HG03095 (cell line): ENCODE measurements around the gene PDCD2L.
"Not testable (repeated sequence)": the region's sequence is repeated elsewhere in the genome, so short reads cannot be mapped to it uniquely, and the experiment has no call there.

Experiments used
- ATAC-seq: cut with Tn5 transposase; IDR thresholded peaks from one replicate; pipeline ENCODE4 v1.9.1; 2021; ENCODE audit warnings: moderate library complexity; ENCODE audit not compliant: unreplicated experiment

Gene PDCD2L

GRCh38 chr19:34461375-34462100 lies 57.3 kb downstream of the PDCD2L start:
- ATAC-seq, result no peak

- ATAC-seq, result not testable (repeated sequence)
These were observed 60.6 kb downstream of the PDCD2L start for GRCh38 chr19:34464785-34465184.

- ATAC-seq, result no peak
These were observed 64.2 kb downstream of the PDCD2L start for GRCh38 chr19:34468409-34468808.

GRCh38 chr19:34469026-34469425 lies 64.8 kb downstream of the PDCD2L start:
- ATAC-seq, result not testable (repeated sequence)

- ATAC-seq, result no peak
These were observed 67.9 kb downstream of the PDCD2L start for GRCh38 chr19:34471906-34472700.

GRCh38 chr19:34474233-34474989 lies 70.2 kb downstream of the PDCD2L start:
- ATAC-seq, result no peak

DNA sequence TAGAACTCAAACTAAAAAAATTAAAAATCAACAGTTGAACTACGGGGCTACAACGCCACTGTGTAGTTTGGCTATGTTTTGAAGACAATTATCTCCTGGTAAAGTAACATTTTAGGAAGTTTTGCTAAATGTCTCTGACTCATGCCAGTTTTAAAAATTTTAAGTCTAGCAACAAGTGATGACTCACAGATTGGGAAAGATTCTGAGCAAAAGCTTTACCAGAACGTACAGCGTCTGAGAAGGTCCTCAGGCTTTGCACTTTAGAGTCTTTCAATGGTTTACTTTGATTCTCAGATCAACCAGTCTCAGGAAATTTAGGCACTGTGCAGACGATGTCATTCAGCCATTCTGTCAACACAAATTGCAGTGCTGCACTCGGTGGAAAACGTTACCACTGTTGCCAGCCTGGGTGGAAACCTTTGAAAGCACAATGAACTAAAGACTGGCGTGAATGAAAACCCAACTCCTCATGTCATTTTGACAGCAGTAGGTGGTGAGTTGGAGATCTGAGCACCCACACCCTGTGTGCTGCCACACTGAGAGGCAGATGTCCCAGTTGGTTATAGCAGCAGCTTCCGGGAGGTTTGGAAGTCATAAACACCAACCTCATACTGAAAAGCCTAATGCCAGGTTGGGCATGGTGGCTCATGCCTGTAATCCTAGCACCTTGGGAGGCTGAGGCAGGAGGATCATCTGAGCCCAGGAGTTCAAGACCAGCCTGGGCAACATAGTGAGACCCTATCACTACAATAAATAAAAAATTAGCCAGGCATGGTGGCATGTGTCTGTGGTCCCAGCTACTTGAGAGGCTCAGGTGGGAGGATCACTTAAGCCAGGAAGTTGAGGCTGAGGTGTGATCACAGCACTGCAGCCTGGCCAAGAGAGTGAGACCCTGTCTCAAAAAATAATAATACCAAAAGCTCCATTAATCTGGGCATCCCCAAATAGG lies 71.1 kb downstream of the PDCD2L start:
- ATAC-seq, result no peak
